HG03159 (cell line): Measurements from ENCODE around the gene ALG1.
"Not testable (repeated sequence)": the region's sequence is repeated elsewhere in the genome, so short reads cannot be mapped to it uniquely, and the experiment has no call there.

ENCODE experiments used
- ATAC-seq: cut with Tn5 transposase; IDR thresholded peaks from one replicate; pipeline ENCODE4 v1.9.1; 2021; ENCODE audit warnings: mild to moderate bottlenecking, moderate library complexity; ENCODE audit not compliant: unreplicated experiment

Gene ALG1

DNA sequence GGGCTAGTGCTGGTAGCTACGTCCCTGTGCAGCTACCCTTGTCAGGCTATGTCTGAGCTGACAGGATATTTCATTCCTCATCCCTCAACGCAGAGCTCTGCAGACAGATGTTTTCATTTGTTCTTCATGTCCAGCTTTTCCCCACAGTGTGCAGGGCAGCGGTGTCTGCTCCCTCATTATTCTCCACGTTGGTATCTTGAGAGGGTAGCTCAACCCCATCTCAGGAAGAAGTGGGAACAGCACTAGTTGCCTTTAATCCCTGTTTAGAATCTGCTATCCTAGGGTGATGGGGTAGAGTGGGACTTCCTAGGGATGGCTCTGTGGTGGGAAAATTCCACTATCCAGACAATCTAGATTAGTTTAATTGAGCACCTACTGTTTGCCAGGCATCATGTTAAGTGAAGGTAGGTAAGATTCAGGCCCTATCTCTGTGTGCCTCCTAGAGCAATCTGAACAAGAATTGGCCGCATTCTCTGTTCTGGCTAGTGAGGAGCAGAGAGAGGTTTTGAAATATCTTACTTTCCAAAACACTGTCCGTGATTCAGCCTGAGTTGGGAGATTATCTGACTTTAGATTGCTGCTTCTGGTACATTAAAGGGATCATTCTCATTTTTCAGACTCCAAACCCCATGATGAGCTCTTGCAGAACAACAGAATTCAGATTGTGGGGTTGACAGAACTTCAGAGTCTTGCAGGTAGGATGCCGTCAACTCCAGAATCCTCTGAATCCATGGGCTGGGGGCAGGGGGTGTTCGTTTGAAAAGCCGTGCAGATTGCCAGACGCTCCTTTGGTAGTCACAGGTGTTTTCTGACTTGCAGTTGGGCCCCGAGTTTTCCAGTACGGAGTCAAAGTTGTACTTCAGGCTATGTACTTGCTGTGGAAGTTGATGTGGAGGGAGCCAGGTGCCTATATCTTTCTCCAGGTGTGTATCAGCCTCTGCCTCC, 963 bp downstream of the ALG1 start:
- no peak for ATAC-seq

GRCh38 chr16:5073279-5073629, 1.6 kb downstream of the ALG1 start:
- ATAC-seq = no peak

GRCh38 chr16:5073771-5074170, 2.1 kb downstream of the ALG1 start:
- not testable (repeated sequence) for ATAC-seq

DNA sequence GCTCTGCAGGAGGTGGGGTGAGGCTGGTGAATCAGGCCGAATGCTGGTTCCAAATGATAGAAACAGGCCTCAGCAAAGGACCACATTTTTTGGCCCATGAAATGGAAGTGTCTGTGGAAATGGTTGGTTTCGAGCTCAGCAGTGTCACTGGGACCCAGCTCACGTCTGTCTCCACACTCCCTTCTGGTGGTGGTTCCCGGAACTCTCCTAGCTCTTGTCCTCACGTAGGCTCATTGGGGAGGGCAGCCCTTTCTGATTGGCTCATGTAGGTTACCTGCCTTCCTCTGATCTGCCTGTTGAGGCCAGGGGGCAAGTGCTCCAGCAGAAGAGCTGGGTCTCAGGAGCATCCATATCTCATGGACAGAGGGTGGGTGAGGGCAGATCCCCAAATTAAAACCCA, 4.0 kb downstream of the ALG1 start:
- no peak for ATAC-seq

- ATAC-seq = no peak
Observed at GRCh38 chr16:5077304-5077703, 5.7 kb downstream of the ALG1 start.

DNA sequence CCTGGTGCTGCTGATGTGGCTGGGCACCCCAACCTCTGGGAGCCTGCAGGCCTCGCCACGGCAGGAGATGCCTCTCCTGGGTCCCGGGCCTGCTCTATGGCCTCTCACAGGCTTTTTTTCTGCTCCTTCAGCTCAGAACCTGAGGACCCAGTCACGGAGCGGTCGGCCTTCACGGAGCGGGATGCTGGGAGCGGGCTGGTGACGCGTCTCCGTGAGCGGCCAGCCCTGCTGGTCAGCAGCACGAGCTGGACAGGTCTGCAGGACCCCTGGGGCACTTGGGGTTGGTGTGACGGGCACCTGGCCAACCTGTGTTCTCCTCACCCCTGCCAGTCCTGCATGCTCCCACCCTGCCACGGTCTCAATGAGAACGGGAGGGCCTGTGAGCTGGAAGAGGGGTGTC, 7.0 kb downstream of the ALG1 start:
- no peak for ATAC-seq

DNA sequence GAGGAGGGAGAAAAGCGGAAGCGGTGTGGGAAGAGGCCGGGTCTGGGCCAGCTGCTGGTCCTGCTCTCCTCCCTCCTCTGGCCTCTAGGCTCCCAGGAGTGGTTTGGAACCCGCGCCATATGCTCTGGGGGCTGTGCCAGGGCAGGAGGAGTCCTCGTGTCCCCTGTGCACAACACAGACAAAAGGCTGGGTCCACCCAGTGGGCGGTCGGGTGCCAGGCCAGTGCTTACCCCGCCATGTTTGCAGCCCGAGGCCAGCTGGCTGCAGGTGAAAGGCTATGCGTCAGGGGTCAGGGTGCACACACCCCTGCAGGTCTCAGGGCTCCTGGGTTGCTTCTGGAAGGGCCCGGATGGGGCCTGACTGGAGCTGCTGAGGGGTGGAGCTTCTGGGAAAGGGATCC, 8.8 kb downstream of the ALG1 start:
- not testable (repeated sequence) for ATAC-seq

- not testable (repeated sequence) for ATAC-seq
Observed at GRCh38 chr16:5080996-5081395, 9.4 kb downstream of the ALG1 start.

- not testable (repeated sequence) for ATAC-seq
Observed at GRCh38 chr16:5083646-5084045, 12.0 kb downstream of the ALG1 start.

DNA sequence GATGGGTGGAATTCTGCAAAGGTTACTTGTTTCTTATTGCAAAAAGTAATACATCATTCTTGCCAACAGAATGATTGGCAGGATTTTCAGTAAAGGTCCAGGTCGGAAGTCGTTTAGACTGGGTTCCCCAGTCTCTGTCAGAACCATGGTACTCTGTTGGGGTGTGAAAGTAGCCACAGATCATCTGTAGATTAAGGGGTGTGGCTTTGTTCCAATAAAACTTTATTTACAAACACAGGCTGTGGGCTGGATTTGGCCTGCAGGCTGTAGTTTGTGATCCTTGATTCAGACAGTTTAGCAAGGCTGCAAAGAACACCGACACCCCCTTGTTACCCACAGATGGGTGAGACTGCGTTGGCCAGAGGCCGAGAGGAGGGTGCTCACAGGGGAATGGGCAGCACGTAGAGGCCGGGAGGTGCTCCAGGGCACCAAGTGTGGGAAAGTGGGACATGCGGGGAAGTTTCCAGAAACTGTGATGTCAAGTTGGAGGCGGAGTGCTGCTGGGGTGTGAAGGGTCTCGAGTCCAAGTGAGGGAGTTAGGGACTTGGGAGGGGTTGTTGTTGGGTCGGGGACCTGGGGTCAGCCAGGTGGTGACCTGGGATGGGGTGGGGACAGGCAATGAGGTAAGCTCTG, 12.6 kb downstream of the ALG1 start:
- ATAC-seq = not testable (repeated sequence)

DNA sequence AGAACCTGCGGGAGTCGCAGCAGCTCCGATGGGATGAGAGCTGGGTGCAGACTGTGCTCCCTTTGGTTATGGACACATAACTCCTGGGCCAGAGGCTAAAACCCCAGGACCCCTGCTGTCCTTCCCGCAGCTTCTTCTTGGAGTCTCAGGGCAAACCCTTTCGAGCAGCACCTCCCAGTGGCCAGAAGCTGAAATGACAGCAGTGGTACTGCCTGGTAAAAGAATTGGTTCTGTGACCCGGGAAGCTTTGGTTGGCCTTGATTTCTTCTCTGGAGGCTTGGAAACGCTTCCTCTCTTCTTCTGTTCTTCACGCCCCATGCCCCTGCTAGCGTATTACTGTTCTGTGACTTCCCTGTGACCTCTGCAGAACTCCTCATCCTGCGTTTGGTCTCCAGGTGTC, 13.2 kb downstream of the ALG1 start:
- ATAC-seq = not testable (repeated sequence)

- ATAC-seq = not testable (repeated sequence)
Observed at GRCh38 chr16:5085716-5086115, 14.1 kb downstream of the ALG1 start.

GRCh38 chr16:5088086-5088790, 16.6 kb downstream of the ALG1 start:
- ATAC-seq = not testable (repeated sequence)

DNA sequence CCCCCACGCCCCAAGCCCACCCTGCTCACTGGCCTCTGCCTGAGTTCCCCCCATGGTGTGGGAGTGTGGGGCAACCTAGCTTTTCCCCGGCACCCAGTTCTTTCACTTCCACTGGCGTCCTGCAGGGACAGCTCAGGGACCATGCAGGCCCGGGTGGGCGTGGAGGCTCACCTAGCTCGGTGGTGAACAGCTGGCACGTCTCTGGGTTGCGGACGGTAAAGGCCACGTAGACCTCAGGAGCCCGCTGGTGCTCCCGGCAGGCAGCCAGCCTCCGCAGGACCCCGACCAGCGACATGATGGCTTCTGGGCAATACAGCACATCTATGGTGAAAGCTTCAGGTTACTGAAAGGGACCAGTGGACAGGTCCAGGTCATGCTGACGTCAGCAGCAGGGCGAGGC, 17.3 kb downstream of the ALG1 start:
- not testable (repeated sequence) for ATAC-seq

GRCh38 chr16:5089911-5090555, 18.4 kb downstream of the ALG1 start:
- ATAC-seq = not testable (repeated sequence)

DNA sequence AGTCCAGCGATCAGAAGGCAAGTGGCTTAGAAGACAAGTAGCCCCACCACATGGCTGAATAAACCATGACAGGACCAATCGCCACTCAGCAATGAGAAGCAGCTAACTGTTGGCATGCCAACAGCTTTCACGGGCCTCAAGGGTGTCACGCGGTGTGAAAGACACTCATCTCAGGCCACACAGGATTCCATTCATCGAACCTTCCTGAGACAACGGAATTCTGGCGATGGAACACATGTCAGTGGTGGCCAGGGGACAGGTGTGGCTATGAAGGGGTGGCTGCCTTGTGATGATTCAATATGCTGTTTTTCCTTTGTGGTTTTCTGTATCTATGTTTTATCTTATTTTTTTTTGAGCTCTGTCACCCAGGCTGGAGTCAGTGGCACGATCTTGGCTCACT, 18.9 kb downstream of the ALG1 start:
- not testable (repeated sequence) for ATAC-seq

- ATAC-seq = not testable (repeated sequence)
Observed at GRCh38 chr16:5093081-5093480, 21.4 kb downstream of the ALG1 start.

- ATAC-seq = not testable (repeated sequence)
Observed at GRCh38 chr16:5093746-5094145, 22.1 kb downstream of the ALG1 start.

- ATAC-seq = not testable (repeated sequence)
Observed at GRCh38 chr16:5095145-5095830, 23.6 kb downstream of the ALG1 start.

DNA sequence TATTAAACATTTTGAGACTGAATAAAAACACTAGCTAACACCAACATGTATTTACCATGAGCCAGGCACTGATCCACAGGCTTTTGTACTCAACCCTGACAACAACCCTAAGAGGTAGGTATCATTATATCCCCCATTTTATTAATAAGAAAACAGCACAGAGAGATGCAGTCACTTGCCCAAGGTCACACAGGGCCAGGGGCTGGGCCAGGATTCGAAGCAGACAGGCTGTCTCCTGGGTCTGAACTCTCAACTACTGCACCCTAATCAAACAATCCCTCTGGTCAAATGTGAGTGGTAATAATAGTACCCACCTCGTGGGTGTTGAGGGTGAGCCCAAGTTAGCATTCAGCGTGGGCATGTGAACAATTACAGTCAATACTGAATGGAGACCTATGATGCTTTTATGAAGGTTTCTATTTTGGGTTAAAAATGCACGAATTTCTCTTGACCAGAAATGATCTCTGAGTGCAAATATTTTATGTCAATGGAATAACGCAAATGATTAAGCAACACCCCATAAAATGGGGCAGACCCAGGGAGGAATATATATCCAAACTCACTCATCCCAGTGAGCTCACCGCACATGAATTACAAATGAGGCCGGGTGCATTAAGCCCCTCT, 24.9 kb downstream of the ALG1 start:
- not testable (repeated sequence) for ATAC-seq
